HepG2 (cell line): ENCODE data around the gene MBD5. TPM values are rescaled to one million over a fixed set of nuclear protein-coding genes. Genes with fewer than 3 reads are reported as not detected.

Experiments used
- ATAC-seq: fragments of 200-7000 bp; cut with Tn5 transposase; 3 replicates; pipeline ENCODE4 v1.9.1; 2020; ENCODE audit warnings: mild to moderate bottlenecking, moderate library complexity
- BruUV-seq: library from RNA; stranded (reverse); fragments of 400-500 nt; replicated peaks from 2 replicates; lab custom pipeline; 2021; lab: Mats Ljungman, UMichigan
- CTCF ChIA-PET: fragments of 300-600 bp; formaldehyde crosslinking; extraction: SDS; loops from one replicate; lab custom pipeline; 2021; ENCODE audit warnings: low total read pairs, inconsistent platforms, low intra/inter-chr PET ratio; lab: Yijun Ruan, JAX
- POLR2A ChIA-PET: fragments of 350-600 bp; sonication (Branson Sonifier 250); formaldehyde crosslinking; loops from one replicate; lab custom pipeline; 2020; ENCODE audit warnings: antibody characterized with exemption, inconsistent platforms; lab: Yijun Ruan, JAX
- DNase-seq: peaks from one replicate; pipeline ENCODE4 v3.0.0-alpha.2; 2015; ENCODE audit warnings: low spot score
- FAIRE-seq: peaks from 3 replicates; lab custom pipeline; 2011; peaks lifted over from hg19 to GRCh38; lab: Jason Lieb, UNC
- H2AFZ ChIP-seq: one replicate; pipeline ENCODE4 v1.6.1; 2011; ENCODE audit warnings: low read length, inconsistent platforms
- H3K27ac ChIP-seq: fragments of 300-600 bp; 3 replicates; pipeline ENCODE4 v1.8.0; 2011; ENCODE audit warnings: mixed run types, mild to moderate bottlenecking, mixed read lengths, low read length, inconsistent platforms; ENCODE audit not compliant: insufficient read depth; ENCODE audit errors: extremely low read length
- H3K27me3 ChIP-seq, 2 experiments: fragments of 200-600 bp in 1 of 2; 2 replicates in 1 of 2; 3 replicates in 1 of 2; pipeline versions ENCODE4 v1.6.0 to v1.8.0; 2011; ENCODE audit warnings: low read length in 2 of 2, mild to moderate bottlenecking in 2 of 2, moderate library complexity in 2 of 2, inconsistent platforms in 1 of 2; ENCODE audit not compliant: insufficient read depth in 2 of 2, control insufficient read depth in 1 of 2
- H3K36me3 ChIP-seq, 2 experiments: fragments of 200-600 bp in 1 of 2; replicated peaks in 1 of 2; 2 replicates in 1 of 2; 3 replicates in 1 of 2; pipeline versions ENCODE4 v1.5.1 to v1.8.0; 2011; ENCODE audit warnings: low read length in 2 of 2, inconsistent platforms in 1 of 2; ENCODE audit not compliant: insufficient read depth in 2 of 2, control insufficient read depth in 1 of 2
- H3K4me1 ChIP-seq: 2 replicates; pipeline ENCODE4 v1.5.1; 2012; ENCODE audit warnings: low read length, inconsistent platforms; ENCODE audit not compliant: insufficient read depth
- H3K4me2 ChIP-seq: 2 replicates; pipeline ENCODE4 v1.6.0; 2011; ENCODE audit warnings: low read depth, low read length, inconsistent platforms
- H3K4me3 ChIP-seq, 3 experiments: fragments of 200-600 bp in 1 of 3; sonication (generic), shearing (Covaris generic) in 1 of 3; replicated peaks in 1 of 3; 2 replicates each; pipeline ENCODE4 v1.5.1; 2011 to 2016; ENCODE audit warnings: low read length in 3 of 3, inconsistent platforms in 2 of 3, low read depth in 2 of 3, mild to moderate bottlenecking in 2 of 3, control low read depth in 1 of 3, mixed read lengths in 1 of 3; ENCODE audit not compliant: insufficient read depth in 1 of 3
- H3K79me2 ChIP-seq: one replicate; pipeline ENCODE4 v1.6.1; 2011; ENCODE audit warnings: low read length, inconsistent platforms; ENCODE audit not compliant: insufficient read depth
- H3K9ac ChIP-seq: 2 replicates; pipeline ENCODE4 v1.6.0; 2011; ENCODE audit warnings: mild to moderate bottlenecking, low read depth, low read length, inconsistent platforms; ENCODE audit not compliant: insufficient read depth
- H3K9me3 ChIP-seq: 2 replicates; pipeline ENCODE4 v1.5.1; 2012; ENCODE audit warnings: mild to moderate bottlenecking, low read length
- H4K20me1 ChIP-seq: 2 replicates; pipeline ENCODE4 v1.6.0; 2011; ENCODE audit warnings: inconsistent platforms, mild to moderate bottlenecking, low read length, moderate library complexity; ENCODE audit not compliant: insufficient read depth
- NAIF1 ChIP-seq: sonication (generic); formaldehyde crosslinking; IDR thresholded peaks from 2 replicates; pipeline ENCODE4 v1.5.0; 2020; ENCODE audit warnings: mild to moderate bottlenecking, missing genetic modification reagents, borderline replicate concordance
- ZFAT ChIP-seq: sonication (generic); formaldehyde crosslinking; conservative IDR thresholded peaks from 2 replicates; pipeline ENCODE4 v1.8.1; 2023; ENCODE audit warnings: missing genetic modification reagents, inconsistent platforms
- ZNF362 ChIP-seq: sonication (generic); formaldehyde crosslinking; IDR thresholded peaks from 2 replicates; pipeline ENCODE4 v1.4.0; 2020; ENCODE audit warnings: missing genetic modification reagents, mild to moderate bottlenecking, borderline replicate concordance
- ZNF800 ChIP-seq: sonication (generic); formaldehyde crosslinking; IDR thresholded peaks from 2 replicates; pipeline ENCODE4 v1.4.0; 2020; ENCODE audit warnings: missing genetic modification reagents
- WGBS: methylation state at CpG from one replicate; pipeline ENCODE4 v1.1.6; 2017; ENCODE audit warnings: low lambda C conversion rate; 5-methylcytosine and 5-hydroxymethylcytosine counted together
- in situ Hi-C: cut with HindIII; loops from 2 replicates; pipeline ENCODE4 v1.10.0; 2017; ENCODE audit warnings: low pct_unique_long_range_greater_than_20kb; ENCODE audit not compliant: extremely low pct_ligation_motif_present
- intact Hi-C: fragments of 100-400 bp; cut with micrococcal nuclease; formaldehyde crosslinking; loops from one replicate; pipeline ENCODE4 v1.10.0; 2022; ENCODE audit not compliant: unreplicated experiment
- polyA plus RNA-seq, 8 experiments: library from polyadenylated mRNA; depleted of rRNA in 3 of 8; stranded (reverse) in 7 of 8; unstranded in 1 of 8; fragments of >200 nt; fragmentation: Illumina TruSeq in 4 of 8; extraction: Trizol in 4 of 8; gene quantifications; 2 replicates each; pipeline versions ENCODE4 v1.2.1 to v1.2.3, GENCODE V29; 2011 to 2016; ENCODE audit warnings: low read depth in 4 of 8, missing spikeins in 1 of 8, mixed read lengths in 1 of 8; ENCODE audit not compliant: insufficient read depth in 1 of 8
- total RNA-seq, 5 experiments: library from RNA; depleted of rRNA; stranded (reverse); fragments of >200 nt; fragmentation: Illumina TruSeq; extraction: Trizol; gene quantifications; 2 replicates each; pipeline ENCODE4 v1.2.3, GENCODE V29; 2016; ENCODE audit warnings: low read depth in 1 of 5

MBD5 gene
- total and polyA plus RNA-seq, 2 of the 13 experiments (the other 11 are each of a cell fraction or from before 2014, with no cell fraction given) = 13.5 to 26.4 TPM

DNA sequence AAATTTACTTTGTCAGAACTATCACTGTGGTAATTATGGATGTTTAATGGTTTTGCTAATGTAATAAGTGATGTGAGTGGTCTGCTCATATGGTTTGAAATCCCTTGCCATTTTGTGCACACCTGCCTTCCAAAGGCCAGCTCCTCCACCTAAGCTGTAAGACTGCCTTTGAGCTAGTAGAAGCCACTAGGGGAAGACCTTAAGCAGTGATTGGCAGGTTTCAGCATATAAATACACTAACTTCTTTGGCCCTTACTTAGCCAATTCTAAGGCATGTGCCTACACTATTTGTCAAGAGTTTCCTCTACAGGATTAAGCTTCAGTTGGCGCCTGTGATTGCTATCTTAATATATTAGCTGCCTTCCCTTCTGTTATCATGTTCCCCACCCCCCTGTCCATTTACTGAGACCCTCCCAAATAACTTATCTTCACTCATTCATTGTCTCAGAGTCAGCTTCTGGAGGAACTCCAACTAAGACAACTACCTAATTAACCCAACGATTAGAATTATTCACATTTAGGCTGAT, 141.1 kb downstream of the MBD5 start:
- WGBS = 95% methylated on average over 2 of the region's 2 CpGs
- POLR2A ChIA-PET = no interaction called here

More for the DNA sequence above, 141.1 kb downstream of the MBD5 start:
- Histone ChIP-seq H3K36me3 (no peaks in the 10 kb centered on the region), H3K27me3 (no peaks in the 10 kb centered on the region; a peak in 1 of 5 replicates), H2AFZ (no peak overlapping the region), H3K4me2 (no peak overlapping the region), H3K27ac (no peak overlapping the region), H3K9ac (no peak overlapping the region), H4K20me1 (no peaks in the 10 kb centered on the region), H3K9me3 (no peaks in the 10 kb centered on the region)
- FAIRE-seq = no peak
- ATAC-seq = no peak
- intact Hi-C loops = no loop called here
- in situ Hi-C loops = no loop called here
- CTCF ChIA-PET = no interaction called here
- no TSS peak for BruUV-seq
- no peak for TF ChIP-seq ZNF800
- no peak for TF ChIP-seq NAIF1 (CRISPR knock-in tag)
- TF ChIP-seq ZFAT (CRISPR knock-in tag) = no peak
- no peak for TF ChIP-seq ZNF362 (CRISPR knock-in tag)
- TF ChIP-seq, all 625 proteins: peak for 0
- Histone ChIP-seq H3K4me1 (no peaks in the 10 kb centered on the region), H3K79me2 (no peaks in the 10 kb centered on the region), H3K4me3 (no peak overlapping the region)
- no peak for DNase-seq
